Dendritic cell treated with granulocyte-macrophage colony-stimulating factor and Interleukin-4, amounts not matched to agents 40 ng/mL and 50 ng/mL, for 4 days (primary cell): Measurements from ENCODE around the gene SART3.
"Not testable (repeated sequence)": the region's sequence is repeated elsewhere in the genome, so short reads cannot be mapped to it uniquely, and the experiment has no call there.

Experiments used
- H3K27ac Mint-ChIP-seq: one replicate; pipeline ENCODE4 v1.8.0; 2022; ENCODE audit warnings: mild to moderate bottlenecking, mixed read lengths
- H3K27me3 Mint-ChIP-seq: one replicate; pipeline ENCODE4 v1.8.0; 2022; ENCODE audit warnings: mild to moderate bottlenecking, mixed read lengths
- H3K36me3 Mint-ChIP-seq: one replicate; pipeline ENCODE4 v1.8.0; 2022; ENCODE audit warnings: low read depth, mixed read lengths
- H3K4me1 Mint-ChIP-seq: one replicate; pipeline ENCODE4 v1.8.0; 2022; ENCODE audit warnings: low read depth, mixed read lengths
- H3K4me3 Mint-ChIP-seq: one replicate; pipeline ENCODE4 v1.8.0; 2022; ENCODE audit warnings: mild to moderate bottlenecking, moderate library complexity, mixed read lengths
- H3K9me3 Mint-ChIP-seq: one replicate; pipeline ENCODE4 v1.8.0; 2022; ENCODE audit warnings: mixed read lengths
- intact Hi-C: fragments of 100-400 bp; cut with micrococcal nuclease; formaldehyde crosslinking; loops from one replicate; pipeline ENCODE4 v1.15.0; 2022

Gene SART3

DNA sequence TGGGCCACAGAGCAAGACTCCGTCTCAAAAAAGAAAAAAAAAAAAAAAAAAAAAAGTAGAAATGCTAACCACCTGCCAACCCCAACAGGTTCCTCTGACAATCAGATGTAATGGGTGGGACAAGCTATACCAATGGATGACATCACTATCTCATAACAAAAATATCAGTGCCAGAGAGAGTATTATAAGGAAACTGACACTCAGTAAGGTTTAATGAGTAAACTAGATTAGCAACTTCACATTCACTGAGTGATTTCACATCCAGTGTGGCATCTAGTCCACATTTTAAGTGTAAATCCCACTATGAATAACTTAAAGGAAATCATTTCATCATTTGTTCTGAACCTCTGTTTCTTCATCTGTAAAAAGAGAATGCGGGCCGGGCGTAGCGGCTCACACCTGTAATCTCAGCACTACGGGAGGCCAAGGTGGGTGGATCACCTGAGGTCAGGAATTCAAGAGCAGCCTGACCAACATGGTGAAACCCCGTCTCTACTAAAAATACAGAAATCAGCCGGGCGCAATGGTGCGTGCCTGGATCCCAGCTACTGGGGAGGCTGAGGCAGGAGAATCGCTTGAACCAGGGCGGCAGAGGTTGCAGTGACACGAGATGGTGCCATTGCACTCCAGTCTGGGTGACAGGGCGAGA lies 1.8 kb downstream of the SART3 start:
- H3K27me3 Mint-ChIP-seq = no peaks in the 10 kb centered on the region
- no peak overlapping the region for H3K4me3 Mint-ChIP-seq
- no peaks in the 10 kb centered on the region for H3K9me3 Mint-ChIP-seq
- peak overlapping the region; percentile 94 for H3K27ac Mint-ChIP-seq
- H3K4me1 Mint-ChIP-seq = peaks cover 36% of the 10 kb centered on the region
- intact Hi-C loops = no loop called here
- peaks cover 41% of the 10 kb centered on the region for H3K36me3 Mint-ChIP-seq

GRCh38 chr12:108555383-108555782 lies 5.6 kb downstream of the SART3 start:
- H3K4me3 Mint-ChIP-seq, H3K27ac Mint-ChIP-seq, H3K9me3 Mint-ChIP-seq, H3K27me3 Mint-ChIP-seq, intact Hi-C loops: not testable (repeated sequence)
- peaks cover 30% of the 10 kb centered on the region for H3K36me3 Mint-ChIP-seq
- H3K4me1 Mint-ChIP-seq = peaks cover 58% of the 10 kb centered on the region

- H3K36me3 Mint-ChIP-seq = peaks cover 23% of the 10 kb centered on the region
Observed at GRCh38 chr12:108553799-108554198, 7.2 kb downstream of the SART3 start.

GRCh38 chr12:108551535-108551934 lies 9.4 kb downstream of the SART3 start:
- intact Hi-C loops = no loop called here
- Mint-ChIP-seq H3K9me3 (no peaks in the 10 kb centered on the region), H3K27ac (no peak overlapping the region), H3K4me3 (no peak overlapping the region), H3K27me3 (no peaks in the 10 kb centered on the region), H3K36me3 (peaks cover 20% of the 10 kb centered on the region), H3K4me1 (peaks cover 47% of the 10 kb centered on the region)

More at GRCh38 chr12:108553799-108554198, 7.2 kb downstream of the SART3 start:
- Mint-ChIP-seq H3K9me3 (no peaks in the 10 kb centered on the region), H3K27me3 (no peaks in the 10 kb centered on the region), H3K4me3 (no peak overlapping the region), H3K27ac (no peak overlapping the region), H3K4me1 (peaks cover 52% of the 10 kb centered on the region)
- intact Hi-C loops = no loop called here

DNA sequence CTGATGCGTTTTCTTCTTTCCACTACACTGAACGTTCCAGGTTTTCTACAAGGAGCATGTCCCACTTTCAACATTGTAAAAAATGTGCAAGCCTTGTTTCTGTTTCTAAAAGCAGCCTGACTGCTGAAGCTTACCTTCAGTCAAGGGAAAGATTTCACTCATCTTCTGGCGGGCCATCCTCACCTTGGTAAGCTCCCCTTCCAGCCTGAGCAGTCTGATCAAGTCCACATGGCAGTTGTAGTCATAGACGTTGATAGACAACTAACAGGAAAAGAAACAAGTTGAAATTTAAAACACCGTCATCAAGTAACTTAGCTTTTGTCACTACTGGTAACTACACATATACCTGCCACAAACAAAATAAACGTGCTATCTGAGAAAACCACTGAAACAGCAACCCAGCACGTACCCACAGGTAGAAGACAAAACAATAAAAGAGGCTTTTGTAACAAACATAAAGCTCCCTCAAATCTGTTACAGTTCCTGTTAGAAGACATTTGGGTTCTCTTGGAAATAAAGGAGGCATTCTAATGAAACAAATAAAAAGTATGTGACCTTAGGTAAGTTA lies 11.9 kb downstream of the SART3 start:
- intact Hi-C loops = no loop called here
- Mint-ChIP-seq H3K4me1 (peaks cover 45% of the 10 kb centered on the region), H3K9me3 (no peaks in the 10 kb centered on the region), H3K36me3 (peaks cover 43% of the 10 kb centered on the region), H3K27me3 (no peaks in the 10 kb centered on the region), H3K4me3 (no peak overlapping the region), H3K27ac (no peak overlapping the region)

GRCh38 chr12:108547686-108548085 lies 13.3 kb downstream of the SART3 start:
- intact Hi-C loops = no loop called here
- Mint-ChIP-seq H3K27me3 (no peaks in the 10 kb centered on the region), H3K9me3 (no peaks in the 10 kb centered on the region), H3K4me1 (peaks cover 40% of the 10 kb centered on the region), H3K27ac (peak overlapping the region; percentile 83), H3K36me3 (peaks cover 56% of the 10 kb centered on the region), H3K4me3 (peak overlapping the region; percentile 17)

DNA sequence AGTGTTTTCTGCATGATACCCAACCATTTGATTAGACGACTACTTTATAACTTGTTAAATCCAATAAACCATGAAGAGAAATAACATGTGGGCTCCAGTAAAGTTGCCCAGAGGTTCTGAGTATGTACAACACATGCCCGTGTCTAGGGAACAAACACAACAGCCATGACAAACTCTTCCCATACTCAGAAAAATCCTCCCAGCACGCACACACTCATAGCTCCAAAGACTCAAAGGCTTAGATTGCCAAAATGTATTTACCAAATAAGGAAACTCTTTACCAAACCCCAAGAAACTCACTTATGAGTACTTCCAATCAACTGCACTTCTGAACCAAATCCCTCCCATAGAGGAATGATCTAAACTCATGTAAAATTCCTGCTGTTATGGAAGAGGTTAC lies 17.3 kb downstream of the SART3 start:
- Mint-ChIP-seq H3K9me3 (no peaks in the 10 kb centered on the region), H3K36me3 (peaks cover 73% of the 10 kb centered on the region), H3K27me3 (no peaks in the 10 kb centered on the region), H3K4me3 (no peak overlapping the region), H3K27ac (no peak overlapping the region), H3K4me1 (peaks cover 34% of the 10 kb centered on the region)
- intact Hi-C loops = no loop called here

DNA sequence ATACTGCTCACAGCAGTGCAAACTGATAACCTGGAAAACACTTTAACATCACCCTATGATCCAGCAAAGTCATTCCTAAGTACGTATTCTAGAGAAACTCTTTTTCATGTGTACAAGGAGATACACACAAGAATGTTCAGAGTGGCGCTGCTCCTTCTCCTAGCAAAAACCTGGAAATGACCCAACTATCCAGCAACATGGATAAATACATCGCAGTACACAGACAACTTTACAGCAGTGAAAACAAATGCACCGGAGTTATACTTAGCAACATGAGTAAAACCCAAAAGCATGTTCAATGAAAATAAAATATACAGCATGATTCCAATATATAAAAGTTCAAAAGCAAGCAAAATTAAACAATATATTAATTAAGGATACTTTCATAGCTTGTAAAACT lies 18.7 kb downstream of the SART3 start:
- Mint-ChIP-seq H3K27ac (peak overlapping the region; percentile 87), H3K4me1 (peaks cover 28% of the 10 kb centered on the region), H3K4me3 (no peak overlapping the region), H3K36me3 (peaks cover 78% of the 10 kb centered on the region), H3K27me3 (no peaks in the 10 kb centered on the region), H3K9me3 (no peaks in the 10 kb centered on the region)
- intact Hi-C loops = no loop called here

GRCh38 chr12:108538616-108539195 lies 22.3 kb downstream of the SART3 start:
- Mint-ChIP-seq H3K27ac (no peak overlapping the region), H3K36me3 (peaks cover 83% of the 10 kb centered on the region)

GRCh38 chr12:108538146-108538545 lies 22.8 kb downstream of the SART3 start:
- Mint-ChIP-seq H3K4me1 (peaks cover 26% of the 10 kb centered on the region), H3K27me3 (no peaks in the 10 kb centered on the region), H3K27ac (peak overlapping the region; percentile 32), H3K36me3 (peaks cover 83% of the 10 kb centered on the region), H3K4me3 (no peak overlapping the region), H3K9me3 (no peaks in the 10 kb centered on the region)
- intact Hi-C loops = no loop called here

More at GRCh38 chr12:108538616-108539195, 22.3 kb downstream of the SART3 start:
- Mint-ChIP-seq H3K27me3 (no peaks in the 10 kb centered on the region), H3K4me1 (peaks cover 28% of the 10 kb centered on the region), H3K9me3 (no peaks in the 10 kb centered on the region), H3K4me3 (no peak overlapping the region)
- intact Hi-C loops = no loop called here

GRCh38 chr12:108531929-108532848 lies 28.8 kb downstream of the SART3 start:
- intact Hi-C loops = no loop called here
- Mint-ChIP-seq H3K4me1 (no peaks in the 10 kb centered on the region), H3K27me3 (no peaks in the 10 kb centered on the region), H3K36me3 (peaks cover 96% of the 10 kb centered on the region), H3K9me3 (no peaks in the 10 kb centered on the region), H3K4me3 (no peak overlapping the region), H3K27ac (no peak overlapping the region)

DNA sequence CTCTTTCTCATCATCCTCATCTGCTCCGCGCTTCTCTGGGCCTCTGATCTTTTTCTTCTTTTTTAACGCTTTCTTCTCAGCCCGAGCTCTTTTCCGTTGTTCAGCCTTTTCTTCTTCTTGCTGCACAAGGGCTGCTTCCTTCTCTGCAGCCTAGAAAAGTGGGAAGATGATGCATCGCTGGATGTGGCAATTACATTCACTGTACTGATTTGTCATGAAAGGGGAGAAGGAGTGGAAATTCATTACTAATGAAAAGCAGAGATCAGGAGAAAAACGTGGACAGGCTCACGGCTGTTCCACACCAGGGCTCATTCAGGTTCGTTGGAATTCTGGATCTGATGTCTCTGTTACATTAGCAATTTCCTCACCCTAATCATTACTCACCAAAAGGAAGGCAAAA lies 30.8 kb downstream of the SART3 start:
- Mint-ChIP-seq H3K36me3 (peaks cover 96% of the 10 kb centered on the region), H3K9me3 (no peaks in the 10 kb centered on the region), H3K4me1 (no peaks in the 10 kb centered on the region), H3K4me3 (no peak overlapping the region), H3K27ac (no peak overlapping the region), H3K27me3 (no peaks in the 10 kb centered on the region)
- intact Hi-C loops = no loop called here

- intact Hi-C loops = no loop called here
- Mint-ChIP-seq H3K27ac (peak overlapping the region; percentile 19), H3K27me3 (no peaks in the 10 kb centered on the region), H3K9me3 (no peaks in the 10 kb centered on the region), H3K4me3 (no peak overlapping the region), H3K36me3 (peaks cover 100% of the 10 kb centered on the region), H3K4me1 (no peaks in the 10 kb centered on the region)
Observed at GRCh38 chr12:108527166-108527496, 33.8 kb downstream of the SART3 start.
